Bone marrow (tissue), 2 donors: Measurements from ENCODE around the gene ZFP62.

Source experiments
- DNase-seq, 2 donors: peaks; one replicate each; lab custom pipeline; 2025; lab: John Stamatoyannopoulos, UW

The ZFP62 gene

DNA sequence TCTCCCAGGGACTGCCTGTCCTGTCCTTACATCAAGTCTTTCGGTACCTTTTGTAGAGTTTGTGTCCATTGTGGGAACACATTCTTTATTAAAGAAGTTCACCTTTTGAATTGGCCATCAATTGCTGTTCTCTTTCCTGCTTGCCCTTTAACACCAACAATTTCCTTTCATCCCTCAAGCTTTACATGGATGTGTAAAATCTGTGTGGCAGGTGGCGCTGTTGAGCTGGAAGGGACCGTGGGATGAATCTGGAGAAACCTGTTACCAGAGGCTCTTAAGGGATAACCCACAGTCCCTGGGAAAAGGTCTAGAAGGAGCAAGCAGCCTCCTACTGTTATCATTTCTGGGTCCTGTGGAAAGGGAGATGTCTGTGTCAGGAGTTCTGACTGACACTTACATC, 7.9 kb upstream of the ZFP62 start:
- DNase-seq: peak; percentile 32 to 34

DNA sequence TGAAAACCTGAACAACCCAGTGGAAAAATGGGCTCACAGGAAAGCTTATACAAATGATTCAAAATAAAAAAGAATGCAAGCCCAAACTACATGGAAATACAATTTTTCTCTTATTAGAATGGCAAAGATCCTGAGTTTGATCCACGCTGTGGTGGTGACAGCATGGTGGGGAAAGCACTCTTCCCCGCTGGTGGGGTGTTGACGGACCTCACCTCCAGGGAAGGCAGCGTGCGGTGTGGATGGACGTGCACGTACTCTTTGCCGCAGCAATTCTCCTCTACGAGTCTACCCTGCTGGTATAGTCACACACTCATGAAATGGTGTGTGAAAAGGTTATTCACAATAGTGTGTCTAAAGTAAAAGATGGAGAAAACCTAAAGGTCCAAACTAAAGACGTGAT, 5.9 kb upstream of the ZFP62 start:
- no peak for DNase-seq

DNA sequence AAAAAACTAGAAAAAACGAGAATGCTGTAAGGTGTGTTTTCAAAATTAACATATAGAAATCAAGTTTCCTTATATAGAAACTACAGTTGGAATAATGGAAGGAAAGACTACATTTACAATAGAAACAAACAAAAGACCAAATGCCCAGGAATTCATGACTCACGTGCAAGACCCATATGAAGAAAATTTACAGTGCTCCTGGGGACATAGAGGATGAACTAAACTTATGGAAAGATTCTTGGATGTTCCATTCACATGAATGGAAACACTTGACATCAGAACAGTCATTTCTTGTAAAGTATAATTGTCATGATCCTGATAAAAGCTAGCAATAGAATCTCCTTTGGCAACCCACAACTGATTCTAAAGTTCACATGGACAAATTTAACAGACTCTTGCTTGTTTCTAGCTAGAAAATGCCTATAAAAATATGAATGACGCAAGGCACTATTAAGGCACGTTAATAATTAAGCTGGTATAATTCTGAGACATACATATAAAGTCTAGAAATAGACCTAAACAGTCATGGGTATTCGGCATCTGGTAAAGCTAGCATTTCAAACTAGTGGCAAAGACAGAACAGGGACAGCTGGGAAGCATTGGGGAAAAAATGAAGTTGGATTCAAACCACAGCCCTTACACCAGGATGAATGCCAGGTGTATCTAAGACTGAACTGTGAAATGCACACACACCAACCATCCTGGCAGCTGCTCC, 5.1 kb upstream of the ZFP62 start:
- DNase-seq: no peak

DNA sequence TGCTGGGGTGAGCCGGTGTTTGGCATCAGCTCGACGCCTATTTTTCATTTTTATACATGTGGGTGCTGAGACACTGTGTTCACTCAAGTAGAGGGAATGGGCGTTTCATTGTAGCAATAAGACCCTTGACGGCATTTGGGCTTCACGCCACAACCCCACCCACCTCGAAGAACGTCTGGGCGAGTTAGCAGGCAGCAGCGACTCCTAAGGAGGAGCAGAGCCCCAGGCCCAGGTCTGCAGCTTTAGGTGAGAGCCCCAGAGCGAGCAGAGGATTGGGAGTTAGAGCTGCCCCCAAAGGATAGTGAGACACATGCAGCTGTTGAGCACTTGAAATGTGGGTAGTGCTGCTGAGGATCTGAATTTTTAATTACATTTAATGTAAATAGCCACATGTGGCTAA, 1.6 kb upstream of the ZFP62 start:
- no peak for DNase-seq

DNA sequence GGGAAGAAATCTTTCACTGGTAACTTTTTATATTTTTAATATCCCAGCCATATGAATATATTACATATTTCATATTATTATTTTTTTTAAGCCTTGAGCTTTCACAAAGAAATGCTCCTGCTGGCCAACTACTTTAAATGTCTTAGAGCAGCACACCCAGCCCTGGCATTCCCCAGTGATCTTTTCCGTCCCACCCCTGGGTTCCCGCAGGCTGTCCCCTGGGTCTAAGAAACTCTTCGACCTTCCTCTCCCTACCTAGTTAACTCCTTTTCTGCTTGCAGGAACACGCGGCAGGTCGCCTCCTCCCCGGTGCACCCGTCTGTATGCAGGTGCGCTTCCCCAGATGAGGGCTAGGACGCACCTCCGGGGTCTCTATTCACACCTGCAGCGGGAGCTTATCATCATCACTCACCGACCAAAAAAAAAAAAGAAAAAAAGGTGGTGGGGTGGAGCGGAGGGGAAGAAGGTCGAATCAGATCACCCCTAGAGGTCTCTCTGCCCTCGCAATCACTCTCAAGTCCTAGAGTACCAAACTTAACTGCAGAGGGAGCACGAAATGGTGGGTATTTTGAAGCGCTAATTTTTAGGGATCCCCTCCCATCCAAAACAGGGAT, 696 bp downstream of the ZFP62 start:
- peak in 1 of 2 donors; percentile 37 for DNase-seq

DNA sequence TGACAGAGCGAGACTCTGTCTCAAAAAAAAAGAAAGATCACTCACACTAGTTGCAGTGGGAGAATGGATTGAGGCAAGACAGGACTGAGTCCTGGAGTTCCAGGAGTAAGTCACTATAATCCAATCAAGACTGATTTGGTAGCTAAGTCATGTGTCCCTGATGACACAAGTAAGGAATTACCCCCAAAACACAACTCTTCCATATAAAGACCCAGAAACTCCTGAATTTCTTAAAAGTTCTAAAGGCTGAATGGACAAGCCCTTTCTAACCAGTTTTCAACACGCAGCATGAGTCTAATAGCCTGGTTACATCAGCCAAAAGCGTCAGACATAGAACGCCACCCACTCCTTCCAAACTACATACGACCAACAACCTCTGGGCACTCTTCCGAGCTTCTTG, 2.5 kb downstream of the ZFP62 start:
- DNase-seq: no peak

DNA sequence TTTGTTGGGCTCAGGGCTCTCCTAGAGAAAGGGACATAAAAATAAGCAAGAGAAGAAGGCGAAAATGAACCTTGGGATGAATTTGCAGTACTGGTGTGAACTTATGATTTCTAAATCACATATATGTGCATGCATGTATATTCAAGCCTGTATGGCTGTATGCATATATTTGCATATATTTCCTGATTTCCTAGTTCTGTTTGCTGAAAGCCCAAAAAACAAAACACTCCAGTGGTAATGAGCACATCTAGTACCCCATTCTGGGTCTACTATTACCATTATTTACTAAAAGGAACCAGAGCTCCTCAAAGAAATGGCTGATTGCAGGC, 7.3 kb downstream of the ZFP62 start:
- DNase-seq: no peak

DNA sequence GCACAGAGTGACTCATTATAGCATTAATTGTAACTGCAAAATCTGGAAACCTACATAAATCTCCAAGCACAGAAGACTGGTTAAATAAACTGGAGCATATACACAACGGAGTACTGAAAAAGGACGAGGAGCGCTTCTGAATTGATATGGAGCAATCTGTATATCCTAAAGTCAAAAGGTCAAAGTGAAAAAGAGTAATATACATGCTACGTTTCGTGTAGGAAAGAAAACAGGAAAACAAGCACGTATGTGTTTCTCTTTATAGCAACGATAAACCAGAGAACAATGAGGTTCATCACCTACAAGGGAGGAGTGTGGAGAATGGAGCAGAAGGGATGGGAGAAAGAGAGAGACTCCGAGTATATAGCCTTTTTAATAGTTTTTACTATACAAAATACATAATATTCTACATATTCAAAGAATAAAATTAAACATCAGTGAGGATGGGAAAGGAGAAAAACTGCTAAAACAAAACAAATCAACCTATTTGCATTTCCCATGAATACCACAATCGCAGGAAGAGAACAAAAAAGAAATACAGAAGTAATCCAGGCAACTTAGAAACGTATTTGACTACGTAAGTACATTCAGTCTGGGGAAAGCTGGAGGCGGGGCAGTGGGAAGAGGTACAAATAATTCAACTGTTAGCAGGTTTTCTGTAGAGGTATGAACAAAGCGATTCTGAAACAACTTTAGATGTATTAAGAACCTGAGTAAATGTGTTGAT, 7.8 kb downstream of the ZFP62 start:
- DNase-seq: no peak

DNA sequence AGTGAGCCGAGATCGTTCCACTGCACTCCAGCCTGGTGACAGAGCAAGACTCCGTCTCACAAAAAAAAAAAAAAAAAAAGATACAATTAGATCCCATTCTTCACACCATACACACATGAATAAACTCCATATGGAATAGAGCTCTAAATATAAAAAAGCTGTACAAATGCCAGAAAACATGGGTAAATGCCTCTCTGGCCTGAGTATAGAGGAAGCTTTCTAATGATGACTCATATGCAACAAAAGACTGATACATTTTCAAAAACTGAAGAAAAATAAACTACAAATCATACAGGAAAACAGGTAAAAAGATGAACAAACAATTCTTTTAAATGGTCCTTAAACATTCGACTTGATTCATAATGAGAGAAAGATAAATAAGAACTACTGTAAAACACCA, 8.6 kb downstream of the ZFP62 start:
- DNase-seq: no peak

DNA sequence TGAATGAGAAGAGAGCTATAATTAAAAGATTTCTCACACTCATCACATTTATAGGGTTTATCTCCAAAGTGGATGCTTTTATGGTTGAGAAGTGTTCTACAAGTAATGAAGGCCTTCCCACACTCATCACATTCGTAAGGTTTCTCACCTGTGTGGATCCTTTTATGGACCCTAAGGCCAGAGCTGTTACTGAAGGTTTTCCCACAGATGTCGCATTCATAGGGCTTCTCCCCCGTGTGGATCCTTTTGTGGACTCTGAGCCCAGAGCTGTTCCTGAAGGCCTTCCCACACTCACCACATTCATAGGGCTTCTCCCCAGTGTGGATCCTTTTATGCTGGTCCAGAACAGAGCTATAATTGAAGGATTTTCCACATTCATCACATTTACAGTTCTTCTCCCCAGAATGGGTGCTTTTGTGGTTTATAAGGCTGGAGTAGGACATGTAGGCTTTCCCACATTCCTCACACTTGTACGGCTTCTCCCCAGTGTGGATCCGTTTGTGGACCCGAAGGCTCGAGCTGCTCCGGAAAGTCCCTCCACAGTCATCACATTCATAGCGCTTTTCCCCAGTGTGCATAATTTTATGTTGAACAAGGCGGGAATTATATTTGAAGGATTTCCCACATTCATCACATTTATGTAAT, 10.5 kb downstream of the ZFP62 start:
- DNase-seq: no peak

DNA sequence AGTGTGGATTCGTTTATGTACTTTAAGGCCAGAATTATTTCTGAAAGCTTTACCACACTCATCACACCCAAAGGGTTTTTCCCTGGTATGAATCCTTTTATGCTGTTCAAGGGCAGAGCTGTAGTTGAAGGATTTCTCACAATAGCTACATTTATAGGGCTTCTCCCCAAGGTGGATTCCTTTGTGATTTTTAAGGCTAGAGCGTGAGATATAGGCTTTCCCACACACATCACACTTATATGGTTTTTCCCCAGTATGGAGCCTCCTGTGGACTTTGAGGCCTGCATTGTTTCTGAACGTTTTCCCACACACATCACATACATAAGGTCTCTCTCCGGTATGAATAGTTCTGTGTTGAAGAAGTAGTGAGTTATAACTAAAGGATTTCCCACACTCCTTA, 11.2 kb downstream of the ZFP62 start:
- no peak for DNase-seq

DNA sequence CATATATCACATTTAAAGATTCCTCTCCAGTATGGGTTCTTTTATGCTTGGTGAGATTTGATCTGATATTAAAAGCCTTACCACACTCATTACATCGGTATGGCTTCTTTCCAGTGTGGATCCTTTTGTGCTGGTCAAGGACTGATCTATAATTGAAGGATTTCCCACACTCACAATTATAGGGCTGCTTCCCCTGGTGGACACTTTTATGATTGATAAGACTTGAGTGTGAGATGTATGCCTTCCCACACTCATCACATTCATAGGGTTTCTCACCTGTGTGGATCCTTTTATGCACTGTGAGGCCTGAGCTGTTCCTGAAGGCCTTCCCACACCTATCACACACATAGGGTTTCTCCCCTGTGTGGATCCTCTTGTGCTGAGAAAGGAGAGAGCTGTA, 12.2 kb downstream of the ZFP62 start:
- DNase-seq: no peak

DNA sequence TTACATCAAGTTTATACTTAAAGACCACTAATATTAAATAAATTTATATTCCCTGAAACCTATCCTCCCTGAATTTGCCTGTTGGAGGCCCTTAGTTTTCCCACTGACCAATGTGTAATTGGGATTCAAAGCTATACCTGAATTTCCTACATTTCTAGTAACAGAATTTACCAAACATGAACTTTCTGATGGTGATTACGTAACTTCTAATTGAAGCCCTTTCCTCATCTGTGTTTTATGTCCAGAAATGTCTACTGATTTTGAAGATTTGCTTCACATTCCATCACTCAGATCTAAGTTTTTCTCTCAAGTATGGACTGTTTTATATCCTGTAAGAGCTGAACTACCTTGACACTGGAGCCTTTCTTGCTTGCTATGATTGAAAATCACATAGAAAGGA, 12.8 kb downstream of the ZFP62 start:
- no peak for DNase-seq

DNA sequence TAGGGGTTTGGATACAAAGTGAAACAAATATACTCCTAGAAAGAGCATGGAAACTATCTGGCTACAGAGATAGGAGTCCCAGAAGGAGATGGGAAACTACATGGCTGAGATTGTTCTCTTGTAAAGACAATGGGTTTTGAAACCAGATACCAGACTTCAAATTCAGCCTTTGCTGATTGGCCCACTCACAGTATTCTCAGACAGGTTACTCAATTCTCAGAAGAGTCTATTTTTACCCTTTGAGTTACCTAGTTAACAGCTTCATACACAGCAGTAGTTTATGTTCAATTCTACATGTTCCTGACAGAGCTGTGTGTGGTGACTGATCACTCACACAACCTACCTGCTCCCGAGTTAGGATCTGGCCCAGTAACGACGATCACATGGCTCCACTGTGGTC, 14.1 kb downstream of the ZFP62 start:
- no peak for DNase-seq

DNA sequence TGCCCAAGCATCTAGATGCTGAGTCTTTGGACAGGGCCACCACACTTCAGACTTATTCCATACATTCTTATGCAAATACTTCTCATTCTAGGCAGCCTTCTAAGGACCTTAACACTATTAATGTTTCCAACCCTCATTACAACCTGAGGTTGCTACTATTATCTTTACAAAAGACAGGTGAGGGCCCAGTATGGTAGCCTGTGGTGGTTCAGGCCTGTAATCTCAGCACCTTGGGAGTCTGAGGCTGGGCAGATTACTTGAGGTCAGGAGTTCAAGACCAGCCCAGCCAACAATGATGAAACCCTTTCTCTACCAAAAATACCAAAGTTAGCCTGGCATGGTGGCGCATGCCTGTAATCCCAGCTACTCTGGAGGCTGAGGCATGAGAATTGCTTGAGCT, 16.2 kb downstream of the ZFP62 start:
- DNase-seq: no peak

DNA sequence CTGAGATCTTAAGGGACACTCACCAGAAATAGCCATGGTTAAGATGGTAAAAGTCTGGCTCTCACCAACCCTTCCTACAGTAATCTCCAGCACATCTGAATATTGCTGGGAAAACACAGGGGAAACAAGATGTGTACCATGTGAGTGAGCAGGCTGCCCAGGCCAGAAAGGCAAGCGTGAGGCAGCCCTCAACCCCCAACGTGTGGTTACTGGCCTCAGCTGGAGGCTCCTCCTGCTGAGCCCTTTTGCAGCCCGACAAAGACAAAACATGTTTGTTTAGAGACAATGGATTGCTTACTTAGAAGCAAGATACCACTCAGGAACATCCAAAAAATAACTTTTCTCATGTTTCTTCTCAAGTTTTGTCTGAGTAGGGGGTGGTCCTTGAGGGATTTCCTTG, 16.6 kb downstream of the ZFP62 start:
- no peak for DNase-seq

DNA sequence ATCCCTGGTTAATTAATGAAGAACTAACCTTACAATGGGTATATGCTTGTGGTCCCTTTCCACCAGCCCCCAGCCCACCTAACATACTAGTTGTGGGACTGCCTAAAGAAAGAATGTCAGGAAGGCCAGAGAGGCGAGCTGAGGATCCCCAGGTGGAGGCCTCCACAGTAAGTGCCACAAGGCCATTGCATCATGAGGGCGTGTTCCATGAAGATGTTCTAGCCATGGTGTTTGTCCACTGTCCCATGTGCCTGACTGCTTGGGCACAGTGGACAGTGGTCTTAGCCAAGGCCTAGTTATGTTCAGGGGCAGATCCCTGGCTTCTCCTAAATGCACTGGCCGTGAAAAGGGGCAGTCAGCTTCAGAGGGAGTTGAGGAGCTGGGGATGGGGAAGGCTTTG, 21.1 kb downstream of the ZFP62 start:
- DNase-seq: no peak

DNA sequence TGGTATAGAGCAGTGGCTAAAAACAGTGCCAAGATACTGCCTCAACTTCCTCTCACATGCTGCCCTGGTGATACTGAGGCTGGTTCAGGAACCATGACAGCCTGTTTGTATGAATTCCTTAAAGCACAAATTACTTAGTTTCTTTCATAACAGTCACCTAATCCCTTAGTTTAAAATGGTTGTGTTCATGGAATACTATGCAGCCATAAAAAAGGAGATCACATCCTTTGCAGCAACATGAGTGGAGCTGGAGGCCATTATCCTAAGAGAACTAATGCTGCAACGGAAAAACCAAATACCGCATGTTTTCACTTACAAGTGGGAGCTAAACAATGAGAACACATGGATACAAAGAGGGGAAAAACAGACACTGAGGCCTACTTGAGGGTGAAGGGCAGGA, 21.8 kb downstream of the ZFP62 start:
- no peak for DNase-seq

DNA sequence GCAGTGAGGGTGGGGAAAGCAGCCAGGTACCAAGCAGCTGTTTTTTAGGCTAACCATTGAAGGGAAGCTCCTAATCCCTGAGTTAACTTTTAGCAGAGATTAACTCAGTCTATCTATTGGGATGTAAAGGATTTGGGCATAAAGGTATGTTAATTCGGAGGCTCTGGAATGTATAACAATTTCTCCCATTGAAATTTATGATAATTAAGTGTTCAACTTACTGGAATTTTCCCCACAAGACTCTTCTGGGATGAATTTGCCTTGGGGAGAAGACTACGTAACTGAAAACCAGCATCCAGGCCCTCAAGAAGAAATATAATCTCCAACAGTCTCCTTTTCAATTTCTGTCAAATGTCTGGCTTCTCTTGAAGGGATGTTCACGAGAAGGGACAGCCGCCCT, 23.6 kb downstream of the ZFP62 start:
- no peak for DNase-seq

DNA sequence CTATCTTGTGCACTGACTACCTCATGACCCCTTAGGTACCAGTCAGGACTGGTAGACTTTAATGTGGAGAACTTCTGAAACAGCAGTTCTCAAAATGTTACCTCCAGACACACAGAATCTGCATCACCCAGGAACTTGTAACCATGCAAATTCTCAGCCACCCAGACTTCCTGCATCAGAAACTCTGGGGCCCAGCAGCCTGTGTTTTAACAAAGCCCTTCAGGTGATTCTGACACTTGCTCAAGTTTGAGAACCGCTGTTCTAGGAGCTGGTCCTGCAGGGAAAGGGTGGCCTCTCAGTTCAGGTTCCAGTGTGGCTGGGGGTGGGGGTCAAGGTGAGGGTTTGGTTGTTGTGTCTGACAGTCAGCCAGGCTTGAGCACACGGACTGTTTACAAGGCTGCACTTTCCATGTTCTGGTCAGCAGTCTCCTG, 28.4 kb downstream of the ZFP62 start:
- DNase-seq: no peak

DNA sequence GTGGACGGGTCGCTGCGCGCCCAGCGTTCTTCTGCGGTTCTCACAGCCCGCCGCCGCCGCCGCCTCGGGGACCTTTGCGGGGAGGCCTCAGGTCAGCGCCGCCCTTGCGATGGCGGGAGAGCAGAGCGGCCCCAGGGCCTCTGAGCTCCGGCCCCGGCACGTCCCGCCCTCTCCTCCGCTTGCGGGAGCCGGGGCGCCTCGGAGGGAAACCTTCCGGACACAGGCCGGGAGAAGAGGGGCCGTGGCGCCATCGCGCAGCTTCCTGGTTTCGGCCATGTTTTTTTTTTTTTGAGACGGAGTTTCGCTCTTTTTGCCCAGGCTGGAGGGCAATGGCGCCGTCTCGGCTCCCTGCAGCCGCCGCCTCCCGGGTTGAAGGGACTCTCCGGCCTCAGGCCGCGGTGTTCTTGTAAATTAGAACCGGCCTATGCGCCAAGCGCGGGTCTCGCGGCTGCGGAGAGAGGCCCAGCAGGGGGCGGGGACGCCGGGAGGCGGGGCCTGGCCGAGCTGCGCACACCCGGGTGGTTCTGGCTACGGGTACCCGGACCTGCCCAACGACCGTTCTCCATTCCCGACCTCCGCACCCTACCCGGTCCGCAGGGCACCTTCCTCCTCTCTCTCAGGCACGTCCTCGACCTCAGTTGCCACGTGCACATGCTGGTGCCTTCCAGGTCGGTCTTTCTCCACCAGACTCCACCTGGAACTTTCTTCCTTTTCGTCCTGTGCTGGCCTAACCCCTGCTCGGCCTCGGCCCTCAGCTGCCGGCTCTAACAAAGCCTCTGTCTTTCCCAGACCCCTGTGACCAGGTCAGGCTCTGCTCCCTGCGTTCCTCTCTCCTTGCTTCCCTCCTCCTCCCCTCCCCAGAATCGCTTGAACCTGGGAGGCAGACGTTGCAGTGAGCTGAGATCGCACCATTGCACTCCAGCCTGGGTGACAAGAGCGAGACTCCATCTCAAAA, 29.7 kb downstream of the ZFP62 start:
- peak; percentile 41 to 90 for DNase-seq
